GM19328 (cell line): ENCODE measurements around the gene ZNF681.
"Not testable (repeated sequence)": the region's sequence is repeated elsewhere in the genome, so short reads cannot be mapped to it uniquely, and the experiment has no call there.

ENCODE experiments used
- ATAC-seq: cut with Tn5 transposase; IDR thresholded peaks from one replicate; pipeline ENCODE4 v1.9.1; 2021; ENCODE audit warnings: mild to moderate bottlenecking, moderate library complexity; ENCODE audit not compliant: unreplicated experiment

ZNF681 gene

GRCh38 chr19:23774524-23774971 is 15.9 kb upstream of the ZNF681 start:
- no peak for ATAC-seq

- ATAC-seq, result no peak
Measured at GRCh38 chr19:23774106-23774505, 15.4 kb upstream of the ZNF681 start.

- ATAC-seq, result no peak
Measured at GRCh38 chr19:23772675-23773063, 14.0 kb upstream of the ZNF681 start.

- ATAC-seq, result no peak
Measured at GRCh38 chr19:23771761-23772674, 13.3 kb upstream of the ZNF681 start.

DNA sequence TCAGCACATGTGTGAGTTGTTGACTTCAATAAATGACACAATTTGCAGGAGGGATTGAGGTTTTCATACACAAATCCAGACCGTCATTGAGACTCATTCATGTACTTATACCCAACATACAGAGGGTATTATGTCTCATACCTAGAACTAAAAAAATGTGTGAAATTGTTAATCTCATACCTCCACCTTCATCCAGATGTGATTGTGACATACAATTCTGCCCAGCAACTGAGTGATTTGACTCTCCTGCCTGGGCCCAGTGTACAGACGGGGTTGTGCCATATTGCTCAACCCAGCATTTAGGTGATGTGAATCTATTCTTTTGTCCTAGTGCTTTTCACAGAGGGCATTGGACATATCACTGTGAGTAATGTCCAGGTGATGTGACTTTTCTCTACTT is 12.6 kb upstream of the ZNF681 start:
- no peak for ATAC-seq

DNA sequence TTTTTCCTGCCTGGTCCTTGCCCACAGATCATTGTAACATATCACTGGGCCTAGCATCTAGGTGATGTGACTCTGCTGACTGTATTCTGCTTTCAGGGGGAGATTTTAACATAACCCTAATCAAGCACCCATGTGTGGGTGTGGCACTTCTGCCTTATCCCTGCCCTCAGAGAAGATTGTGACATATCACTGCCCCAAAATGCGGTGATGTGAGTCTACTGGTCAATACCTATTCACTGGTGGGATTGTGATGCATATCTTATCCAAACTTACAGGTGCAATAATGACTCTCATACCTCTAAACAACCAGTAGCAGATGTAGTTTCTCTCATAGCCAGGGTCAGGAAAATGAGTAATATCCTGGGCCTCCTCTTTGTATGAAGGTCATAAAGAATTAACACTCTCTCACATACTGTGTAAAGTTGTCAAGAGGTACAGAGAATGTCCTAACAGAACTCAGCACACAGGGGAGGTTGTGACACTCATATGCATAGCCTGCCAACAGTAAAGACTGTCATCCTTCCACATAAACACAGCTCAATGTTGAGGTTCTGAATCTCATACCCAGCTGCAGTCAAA is 12.1 kb upstream of the ZNF681 start:
- no peak for ATAC-seq

DNA sequence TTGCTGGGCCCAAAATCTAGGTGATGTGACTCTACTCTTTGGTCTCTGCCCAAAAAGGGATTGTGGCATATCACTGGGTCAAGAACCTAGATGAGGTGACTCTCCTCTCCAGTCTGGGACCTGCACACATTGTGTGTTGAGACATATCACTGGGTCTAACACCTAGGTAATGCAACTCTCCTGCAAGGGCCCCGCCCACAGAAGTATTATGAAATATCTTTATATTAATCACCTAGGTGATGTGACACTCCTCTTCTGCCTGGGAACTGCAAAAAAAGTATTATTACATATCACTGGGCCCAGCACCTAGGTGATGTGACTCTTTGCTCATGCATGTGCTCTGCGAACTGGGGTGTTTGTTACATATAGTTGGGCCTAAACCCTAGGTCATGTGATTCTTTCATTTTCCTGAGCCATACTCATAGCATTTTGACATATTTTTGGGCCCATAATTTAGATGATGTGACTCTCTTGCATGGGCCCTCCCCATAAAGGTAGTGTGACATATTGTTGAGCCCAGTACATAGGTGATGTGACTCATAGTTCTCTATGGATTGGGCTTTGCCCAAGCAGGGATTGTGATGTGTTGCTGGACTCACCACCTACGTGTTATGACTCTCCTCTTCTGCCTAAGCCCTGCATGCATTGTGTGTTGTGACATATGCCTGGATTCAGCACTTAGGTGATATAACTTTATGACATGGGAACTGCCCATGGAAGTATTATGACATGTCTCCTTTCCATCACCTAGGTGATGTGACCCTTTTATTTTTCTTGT is 11.2 kb upstream of the ZNF681 start:
- ATAC-seq, result no peak

- ATAC-seq, result no peak
Measured at GRCh38 chr19:23766951-23767350, 8.3 kb upstream of the ZNF681 start.

GRCh38 chr19:23764781-23765180 is 6.1 kb upstream of the ZNF681 start:
- no peak for ATAC-seq

GRCh38 chr19:23762884-23763711 is 4.4 kb upstream of the ZNF681 start:
- no peak for ATAC-seq

- ATAC-seq, result no peak
Measured at GRCh38 chr19:23762548-23762883, 3.8 kb upstream of the ZNF681 start.

GRCh38 chr19:23760326-23760725 is 1.6 kb upstream of the ZNF681 start:
- ATAC-seq, result not testable (repeated sequence)

- ATAC-seq, result not testable (repeated sequence)
Measured at GRCh38 chr19:23743633-23744232, 15.0 kb downstream of the ZNF681 start.

GRCh38 chr19:23730729-23731465 is 27.8 kb downstream of the ZNF681 start:
- not testable (repeated sequence) for ATAC-seq

GRCh38 chr19:23724161-23724560 is 34.5 kb downstream of the ZNF681 start:
- ATAC-seq, result not testable (repeated sequence)

DNA sequence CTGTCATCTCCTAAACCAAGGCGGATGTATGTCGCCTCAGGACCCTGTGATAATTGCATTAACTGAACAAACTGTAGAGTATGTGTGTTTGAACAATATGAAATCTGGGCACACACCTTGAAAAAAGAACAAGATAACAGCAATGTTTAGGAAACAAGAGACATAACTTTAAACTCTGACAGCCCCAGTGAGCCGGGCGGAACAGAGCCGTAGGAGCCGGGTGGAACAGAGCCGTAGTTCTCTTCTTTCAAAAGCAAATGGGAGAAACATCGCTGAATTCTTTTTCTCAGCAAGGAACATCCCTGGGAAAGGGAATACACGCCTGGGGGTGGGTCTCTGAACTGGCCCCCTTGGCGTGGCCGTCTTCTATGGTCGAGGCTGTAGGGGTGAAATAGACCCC is 39.9 kb downstream of the ZNF681 start:
- no peak for ATAC-seq

DNA sequence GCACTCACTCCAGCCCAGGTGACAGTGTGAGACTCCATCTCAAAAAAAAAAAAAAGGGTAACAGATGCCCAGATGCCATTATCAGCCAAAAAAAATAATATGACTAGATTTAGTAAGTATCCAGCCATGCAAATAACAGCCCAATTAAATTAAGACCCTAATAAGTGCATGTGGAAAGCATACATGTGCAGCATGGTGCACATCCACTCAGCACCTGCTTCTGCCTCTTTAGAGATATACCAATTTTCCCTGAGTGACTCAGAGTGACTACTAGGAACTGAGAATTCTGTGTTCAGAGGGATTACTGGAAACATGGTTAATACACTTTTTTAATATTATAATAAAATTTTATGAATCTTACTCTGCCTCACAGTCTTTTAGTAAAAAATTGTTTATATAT is 41.9 kb downstream of the ZNF681 start:
- ATAC-seq, result no peak

DNA sequence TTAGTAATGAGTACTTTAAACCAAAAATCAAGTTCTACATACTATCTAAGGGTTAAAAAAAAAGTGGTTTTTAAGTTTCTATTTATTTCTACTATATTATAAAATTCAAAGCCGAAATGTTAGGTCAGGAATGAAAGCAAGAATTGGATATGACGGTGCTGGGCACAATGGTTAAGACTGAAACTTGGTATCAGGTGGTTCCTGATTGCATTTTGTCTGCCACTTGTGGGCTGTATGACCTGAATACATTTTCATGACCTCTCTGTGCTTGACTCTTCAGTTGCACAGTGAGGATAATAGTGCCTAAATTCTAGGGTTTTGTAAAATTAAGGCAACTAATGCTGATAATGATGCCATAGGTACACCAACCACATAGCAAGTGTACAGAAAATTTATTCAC is 49.3 kb downstream of the ZNF681 start:
- ATAC-seq, result no peak

DNA sequence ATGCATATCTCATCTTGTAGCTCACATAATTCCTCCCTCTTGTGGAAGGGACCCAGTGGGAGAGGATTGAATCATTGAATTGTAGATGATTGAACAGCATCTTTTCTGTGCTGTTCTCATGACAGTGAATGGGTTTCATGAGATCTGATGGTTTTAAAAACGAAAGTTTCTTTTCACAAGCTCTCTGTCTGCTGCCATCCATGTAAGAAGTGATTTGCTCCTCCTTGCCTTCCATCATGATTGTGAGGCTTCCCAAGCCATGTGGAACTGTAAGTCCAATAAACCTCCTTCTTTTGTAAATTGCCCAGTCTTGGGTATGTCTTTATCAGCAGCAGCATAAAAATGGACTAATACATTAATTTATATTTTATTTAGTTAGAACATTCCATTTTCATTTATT is 52.0 kb downstream of the ZNF681 start:
- no peak for ATAC-seq

GRCh38 chr19:23699521-23699860 is 59.2 kb downstream of the ZNF681 start:
- no peak for ATAC-seq
